Smooth muscle cell (in vitro differentiated cells): ENCODE data around the gene ITGB1. TPM values are rescaled to one million over a fixed set of nuclear protein-coding genes. Genes with fewer than 3 reads are reported as not detected.

Experiments used
- DNase-seq: peaks from one replicate; lab custom pipeline; 2025; ENCODE audit not compliant: unreplicated experiment; lab: John Stamatoyannopoulos, UW
- H2AFZ ChIP-seq: fragments of 200-600 bp; sonication (generic); 2 replicates; pipeline ENCODE4 v1.6.0; 2016; ENCODE audit warnings: antibody characterized with exemption, low read depth, mild to moderate bottlenecking
- H3F3A ChIP-seq: fragments of 200-600 bp; sonication (generic); 2 replicates; pipeline ENCODE4 v1.6.0; 2017; ENCODE audit warnings: antibody characterized with exemption, low read depth
- H3K27ac ChIP-seq: fragments of 200-600 bp; sonication (generic); 2 replicates; pipeline ENCODE4 v1.5.1; 2016; ENCODE audit warnings: low read depth, mild to moderate bottlenecking
- H3K27me3 ChIP-seq: fragments of 200-600 bp; sonication (generic); 2 replicates; pipeline ENCODE4 v1.6.1; 2016; ENCODE audit warnings: low read depth, mild to moderate bottlenecking
- H3K36me3 ChIP-seq: fragments of 200-600 bp; sonication (generic); 2 replicates; pipeline ENCODE4 v1.5.1; 2016; ENCODE audit warnings: low read depth
- H3K4me1 ChIP-seq: fragments of 200-600 bp; sonication (generic); 2 replicates; pipeline ENCODE4 v1.5.1; 2016; ENCODE audit warnings: low read depth
- H3K4me2 ChIP-seq: fragments of 200-600 bp; sonication (generic); 2 replicates; pipeline ENCODE4 v1.6.0; 2016; ENCODE audit warnings: mild to moderate bottlenecking
- H3K4me3 ChIP-seq: fragments of 200-600 bp; sonication (generic); 2 replicates; pipeline ENCODE4 v1.5.1; 2016; ENCODE audit warnings: mild to moderate bottlenecking
- H3K79me2 ChIP-seq: fragments of 200-600 bp; sonication (generic); 2 replicates; pipeline ENCODE4 v1.6.0; 2016; ENCODE audit warnings: low read depth, mild to moderate bottlenecking
- H3K9ac ChIP-seq: fragments of 200-600 bp; sonication (generic); 2 replicates; pipeline ENCODE4 v1.6.0; 2016; ENCODE audit warnings: low read depth
- H3K9me3 ChIP-seq: fragments of 200-600 bp; sonication (generic); replicated peaks from 2 replicates; pipeline ENCODE4 v1.5.1; 2016; ENCODE audit warnings: low read depth
- H4K20me1 ChIP-seq: fragments of 200-600 bp; sonication (generic); 2 replicates; pipeline ENCODE4 v1.6.0; 2016; ENCODE audit warnings: low read depth
- CTCF ChIP-seq: fragments of 200-600 bp; sonication (generic); IDR thresholded peaks from 2 replicates; pipeline ENCODE4 v1.5.1; 2017; ENCODE audit warnings: borderline replicate concordance, mild to moderate bottlenecking, antibody characterized with exemption; ENCODE audit not compliant: insufficient read depth, poor library complexity, severe bottlenecking
- WGBS: methylation state at CpG from one replicate; pipeline ENCODE4 v1.1.7; 2016; ENCODE audit warnings: low lambda C conversion rate; 5-methylcytosine and 5-hydroxymethylcytosine counted together
- polyA plus RNA-seq: library from polyadenylated mRNA; unstranded; fragments of >200 nt; fragmentation: Nextera tagmentation; extraction: Ambion mirVana; gene quantifications from 2 replicates; pipeline ENCODE4 v1.2.1, GENCODE V29; 2016
- total RNA-seq: library from RNA; depleted of rRNA; stranded (reverse); fragments of >200 nt; gene quantifications from 2 replicates; pipeline ENCODE4 v1.2.3, GENCODE V29; 2014

The ITGB1 gene
- total and polyA plus RNA-seq, 2 experiments from 2014 or later: 859 to 2,267 TPM

DNA sequence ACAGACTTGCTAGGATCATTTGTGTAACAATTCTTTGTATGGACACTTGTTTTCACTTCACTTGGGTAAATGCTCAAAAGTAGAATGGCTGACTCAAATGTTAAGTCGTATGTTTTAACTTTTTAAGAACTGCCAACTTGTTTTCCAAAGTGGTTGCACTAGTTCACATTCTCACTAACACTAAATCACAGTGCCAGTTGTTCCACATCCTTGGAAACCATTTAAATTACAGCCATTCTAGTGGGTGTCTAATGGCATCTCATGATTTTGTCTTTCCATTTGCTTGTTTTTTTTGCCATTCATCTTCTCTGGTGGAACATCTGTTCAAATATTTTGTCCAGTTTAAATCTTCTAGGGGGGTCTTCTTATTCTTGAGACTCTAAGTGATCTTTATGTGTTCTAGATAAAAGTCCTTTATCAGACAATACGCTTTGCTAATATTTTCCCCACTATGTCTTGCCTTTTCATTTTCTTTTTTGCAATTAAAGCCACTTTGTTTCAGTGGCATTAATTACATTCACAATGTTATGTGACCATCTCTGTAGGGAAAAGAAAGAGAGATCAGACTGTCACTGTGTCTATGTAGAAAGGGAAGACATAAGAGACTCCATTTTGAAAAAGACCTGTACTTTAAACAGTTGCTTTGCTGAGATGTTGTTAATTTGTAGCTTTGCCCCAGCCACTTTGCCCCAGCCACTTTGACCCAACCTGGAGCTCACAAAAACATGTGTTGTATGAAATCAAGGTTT, 63.9 kb downstream of the ITGB1 start:
- 92% methylated on average over 2 of the region's 2 CpGs for WGBS
- Histone ChIP-seq H3K27me3 (no peaks in the 10 kb centered on the region), H4K20me1 (no peaks in the 10 kb centered on the region), H3K79me2 (no peaks in the 10 kb centered on the region), H3K9me3 (no peaks in the 10 kb centered on the region), H3K36me3 (peaks cover 14% of the 10 kb centered on the region), H3K4me3 (no peak overlapping the region), H3F3A (no peaks in the 10 kb centered on the region), H3K27ac (no peak overlapping the region), H3K9ac (no peak overlapping the region), H3K4me2 (no peak overlapping the region), H3K4me1 (no peaks in the 10 kb centered on the region), H2AFZ (no peak overlapping the region)
- no peak for DNase-seq
- TF ChIP-seq CTCF: no peak

GRCh38 chr10:32893434-32893833, 64.6 kb downstream of the ITGB1 start:
- no peak overlapping the region for H3K4me2 ChIP-seq
- WGBS: 68% methylated on average over 3 of the region's 3 CpGs
- H3K4me3 ChIP-seq: no peak overlapping the region
- DNase-seq: no peak
- H3K27me3 ChIP-seq: no peaks in the 10 kb centered on the region
- no peaks in the 10 kb centered on the region for H3F3A ChIP-seq
- H3K9me3 ChIP-seq: no peaks in the 10 kb centered on the region
- H3K36me3 ChIP-seq: peaks cover 8% of the 10 kb centered on the region
- H2AFZ ChIP-seq: no peak overlapping the region
- no peak overlapping the region for H3K27ac ChIP-seq
- H3K79me2 ChIP-seq: no peaks in the 10 kb centered on the region
- no peak overlapping the region for H3K9ac ChIP-seq
- H4K20me1 ChIP-seq: no peaks in the 10 kb centered on the region
- H3K4me1 ChIP-seq: no peaks in the 10 kb centered on the region
- TF ChIP-seq CTCF: peak; percentile 5

- no peaks in the 10 kb centered on the region for H3K36me3 ChIP-seq
- H4K20me1 ChIP-seq: no peaks in the 10 kb centered on the region
- TF ChIP-seq CTCF: no peak
- DNase-seq: no peak
- H3K4me1 ChIP-seq: no peaks in the 10 kb centered on the region
- no peak overlapping the region for H3K4me3 ChIP-seq
- no peak overlapping the region for H3K4me2 ChIP-seq
- H3K27ac ChIP-seq: no peak overlapping the region
- no peak overlapping the region for H3K9ac ChIP-seq
- H3K27me3 ChIP-seq: no peaks in the 10 kb centered on the region
- WGBS: 92% methylated on average over 8 of the region's 8 CpGs
- no peaks in the 10 kb centered on the region for H3K9me3 ChIP-seq
- no peak overlapping the region for H2AFZ ChIP-seq
- H3K79me2 ChIP-seq: no peaks in the 10 kb centered on the region
- H3F3A ChIP-seq: no peaks in the 10 kb centered on the region
These were observed 66.8 kb downstream of the ITGB1 start for GRCh38 chr10:32891261-32891660.

GRCh38 chr10:32890444-32890843, 67.6 kb downstream of the ITGB1 start:
- Histone ChIP-seq H2AFZ (no peak overlapping the region), H3K4me3 (no peak overlapping the region), H3K27me3 (no peaks in the 10 kb centered on the region), H3K36me3 (no peaks in the 10 kb centered on the region), H3K9me3 (no peaks in the 10 kb centered on the region), H3K27ac (no peak overlapping the region), H3K4me2 (no peak overlapping the region), H3K79me2 (no peaks in the 10 kb centered on the region), H3K9ac (no peak overlapping the region), H3K4me1 (no peaks in the 10 kb centered on the region), H4K20me1 (no peaks in the 10 kb centered on the region), H3F3A (no peaks in the 10 kb centered on the region)
- no peak for TF ChIP-seq CTCF
- 89% methylated on average over 3 of the region's 3 CpGs for WGBS
- no peak for DNase-seq
